ENCODE results near the gene VMAC.

DNA sequence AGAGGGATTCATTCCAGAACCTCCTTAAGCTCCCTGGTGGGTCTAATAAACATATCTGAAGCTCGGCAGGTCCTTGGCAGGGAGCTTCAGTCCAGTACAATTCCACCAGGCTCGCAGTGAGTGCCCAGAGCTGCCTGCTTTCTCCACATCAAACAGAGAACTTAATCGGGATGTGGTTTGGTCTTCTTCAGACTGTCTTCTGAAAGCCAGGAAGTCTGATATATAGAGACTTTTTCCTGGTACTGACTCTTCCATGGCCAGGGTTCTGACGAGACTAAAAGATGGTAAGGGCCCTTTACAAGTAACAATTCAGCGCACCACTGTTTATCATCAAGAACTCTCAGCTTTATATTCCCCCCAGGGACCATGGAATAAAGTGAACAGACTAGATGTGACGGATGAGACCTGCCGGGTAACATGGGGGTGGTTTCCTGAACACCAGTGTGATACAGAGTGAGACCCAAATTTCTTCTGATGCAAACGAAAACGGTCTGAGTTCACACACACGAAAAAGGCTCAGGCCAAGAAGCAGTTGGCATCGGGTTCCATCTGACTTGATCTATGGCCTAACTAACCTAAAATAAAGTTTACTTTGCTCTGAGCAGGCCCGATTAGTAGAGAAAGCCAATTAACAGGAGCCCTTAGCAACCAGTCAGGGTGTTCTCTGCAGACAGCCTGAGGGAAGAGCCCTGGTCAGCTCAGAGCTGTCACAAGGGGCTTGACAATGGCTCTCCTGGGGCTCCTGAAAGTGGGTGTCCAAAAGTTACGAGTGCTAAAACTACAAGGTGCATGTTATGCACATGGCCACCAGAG, 44.3 kb downstream of the VMAC start:
- TF ChIP-seq EZH2phosphoT487 (IDR thresholded peaks at IDR 0.05) (no peak), EZH2 (IDR thresholded peaks at IDR 0.05) (no peak)
- TF ChIP-seq, protein P1, sequence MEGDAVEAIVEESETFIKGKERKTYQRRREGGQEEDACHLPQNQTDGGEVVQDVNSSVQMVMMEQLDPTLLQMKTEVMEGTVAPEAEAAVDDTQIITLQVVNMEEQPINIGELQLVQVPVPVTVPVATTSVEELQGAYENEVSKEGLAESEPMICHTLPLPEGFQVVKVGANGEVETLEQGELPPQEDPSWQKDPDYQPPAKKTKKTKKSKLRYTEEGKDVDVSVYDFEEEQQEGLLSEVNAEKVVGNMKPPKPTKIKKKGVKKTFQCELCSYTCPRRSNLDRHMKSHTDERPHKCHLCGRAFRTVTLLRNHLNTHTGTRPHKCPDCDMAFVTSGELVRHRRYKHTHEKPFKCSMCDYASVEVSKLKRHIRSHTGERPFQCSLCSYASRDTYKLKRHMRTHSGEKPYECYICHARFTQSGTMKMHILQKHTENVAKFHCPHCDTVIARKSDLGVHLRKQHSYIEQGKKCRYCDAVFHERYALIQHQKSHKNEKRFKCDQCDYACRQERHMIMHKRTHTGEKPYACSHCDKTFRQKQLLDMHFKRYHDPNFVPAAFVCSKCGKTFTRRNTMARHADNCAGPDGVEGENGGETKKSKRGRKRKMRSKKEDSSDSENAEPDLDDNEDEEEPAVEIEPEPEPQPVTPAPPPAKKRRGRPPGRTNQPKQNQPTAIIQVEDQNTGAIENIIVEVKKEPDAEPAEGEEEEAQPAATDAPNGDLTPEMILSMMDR (IDR thresholded peaks at IDR 0.05), result no peak

Measured in neural progenitor cell (in vitro differentiated cells).